Adipose tissue (tissue), 3 donors: ENCODE data around the gene RRBP1. TPM values are rescaled to one million over a fixed set of nuclear protein-coding genes. Genes with fewer than 3 reads are reported as not detected.

Experiments
- H3K27ac ChIP-seq: one replicate; pipeline ENCODE4 v1.5.1; 2013; ENCODE audit warnings: low read depth, low read length
- WGBS, 3 donors: extraction: QIAGEN DNeasy Blood & Tissue Kit; methylation state at CpG; one replicate each; pipeline ENCODE4 v1.1.7; 2013; 5-methylcytosine and 5-hydroxymethylcytosine counted together
- polyA plus RNA-seq, 3 donors: library from polyadenylated mRNA; stranded (reverse); fragments of 200-250 nt; gene quantifications; one replicate each; pipeline ENCODE4 v1.2.3, GENCODE V29; 2013
- donor health status: healthy with polysubstance abuse.
- donor health status: Bipolar disorder and iron deficiency.
- donor health status: healthy.

The RRBP1 gene
- polyA plus RNA-seq, 3 donors: 50.9 to 227 (median 80.2) TPM

- WGBS, 3 donors: 72 to 91% (median 88%) methylated on average over 33 of the region's 33 CpGs
- no peak overlapping the region for H3K27ac ChIP-seq
Measured at GRCh38 chr20:17620371-17621228, 61.4 kb downstream of the RRBP1 start.

DNA sequence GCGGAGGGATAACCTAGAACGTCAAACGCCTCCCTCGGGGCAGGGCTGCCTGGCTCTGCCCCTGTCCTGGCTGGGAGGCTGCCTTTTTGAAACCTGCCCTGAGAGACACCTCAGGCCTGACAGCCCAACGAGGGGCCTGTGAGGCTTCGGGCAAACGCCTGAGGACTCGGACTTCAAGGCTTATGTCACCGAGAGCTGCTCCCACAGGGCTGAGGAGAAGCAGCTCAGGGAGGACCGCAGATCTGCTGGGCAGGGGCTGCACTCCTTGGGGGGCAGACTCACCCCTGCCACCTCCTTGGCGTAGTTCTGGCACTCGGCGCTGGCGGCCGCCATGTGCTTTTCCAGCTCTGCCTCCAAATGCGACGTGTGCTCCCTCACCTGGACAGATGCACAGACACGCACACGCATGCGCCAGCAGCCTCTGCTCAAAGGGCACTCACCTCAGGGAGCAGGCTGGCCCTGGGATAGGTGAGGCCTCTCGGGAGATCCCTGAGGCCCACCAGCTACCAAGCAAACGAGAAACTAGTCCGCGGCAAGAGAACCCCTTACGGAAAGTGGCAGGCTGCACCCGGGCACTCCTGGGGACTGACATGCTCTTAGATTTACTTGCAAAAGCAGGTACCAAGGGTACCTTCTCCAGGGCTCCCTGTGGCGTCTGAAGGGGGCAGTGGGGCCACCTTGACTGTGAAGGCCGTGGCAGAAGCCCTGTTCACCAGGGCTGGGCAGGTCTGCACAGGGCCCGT, 62.5 kb downstream of the RRBP1 start:
- WGBS, 3 donors: 61 to 86% (median 82%) methylated on average over 29 of the region's 29 CpGs
- H3K27ac ChIP-seq: no peak overlapping the region

- WGBS, 3 donors: 84 to 96% (median 95%) methylated on average over 10 of the region's 10 CpGs
Measured at GRCh38 chr20:17618673-17619013, 63.4 kb downstream of the RRBP1 start.

DNA sequence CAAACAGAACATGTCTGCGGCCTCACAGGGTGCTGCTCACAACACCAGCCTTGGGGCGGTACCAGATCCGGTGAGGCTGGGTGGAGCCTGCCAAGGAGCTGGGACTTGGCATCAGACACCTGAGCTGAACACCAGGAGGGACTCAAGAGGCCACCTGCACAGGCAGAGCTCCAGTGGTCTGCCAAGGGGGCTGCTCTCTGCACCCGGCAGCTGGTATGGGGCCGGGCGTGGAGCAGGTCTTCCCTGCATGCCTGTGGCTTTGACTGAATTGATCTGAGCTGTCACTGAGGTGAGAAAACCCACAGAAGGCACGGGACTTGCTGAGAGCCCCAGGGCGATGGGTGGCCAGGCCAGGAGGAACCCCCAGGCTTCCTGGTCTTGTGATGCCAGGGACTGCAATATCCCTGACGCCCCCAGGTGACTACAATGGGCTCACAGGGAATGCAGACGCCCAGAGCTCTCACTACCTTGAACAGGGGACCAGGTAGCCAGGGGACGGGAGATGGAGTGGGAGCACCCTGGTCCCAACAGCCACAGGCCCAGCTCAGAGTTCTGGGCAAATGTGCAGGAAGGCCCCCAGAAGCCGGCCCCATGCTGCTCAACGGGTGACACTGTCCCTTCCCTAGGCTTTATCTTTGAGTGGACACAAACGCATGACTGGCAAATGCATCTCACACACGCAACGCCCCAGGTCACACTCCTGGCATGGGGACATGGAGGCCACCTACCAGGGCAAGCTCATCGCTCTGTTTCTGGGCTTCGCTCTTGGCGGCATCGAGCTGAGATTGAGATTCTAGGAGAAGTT, 64.0 kb downstream of the RRBP1 start:
- WGBS, 3 donors: 69 to 93% (median 88%) methylated on average over 20 of the region's 20 CpGs

More at GRCh38 chr20:17618673-17619013, 63.4 kb downstream of the RRBP1 start:
- no peak overlapping the region for H3K27ac ChIP-seq

DNA sequence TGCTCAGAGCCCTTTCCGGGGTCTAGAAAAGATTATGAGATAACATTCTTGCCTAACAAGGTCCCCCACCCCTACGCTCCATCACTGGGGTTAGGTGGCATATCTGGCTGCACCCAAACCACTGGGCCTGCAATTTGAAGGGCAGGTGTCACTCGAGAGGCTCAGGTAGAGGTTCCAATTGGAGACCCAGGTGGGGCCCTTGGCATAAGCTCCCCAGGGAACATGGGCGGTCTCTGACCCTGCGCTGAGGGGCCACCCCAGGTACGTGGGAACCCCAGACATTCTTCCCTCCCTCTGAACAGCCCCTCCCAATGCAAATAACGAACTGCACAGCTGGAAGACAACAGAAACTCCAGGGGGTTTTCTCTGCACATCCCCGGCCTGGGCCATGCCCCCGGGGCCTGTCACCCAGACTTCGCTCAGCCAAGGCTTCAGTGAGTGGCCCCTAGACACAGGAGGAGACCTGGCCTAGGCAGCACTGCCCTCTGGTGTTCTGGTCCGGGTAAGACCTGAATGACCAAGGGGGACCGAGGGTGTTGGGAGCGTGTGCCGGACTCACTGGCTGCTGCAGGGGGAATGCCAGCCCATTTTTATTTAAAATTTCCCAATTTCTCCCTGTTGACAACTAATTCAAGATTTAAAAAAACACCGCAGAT, 64.7 kb downstream of the RRBP1 start:
- no peak overlapping the region for H3K27ac ChIP-seq
- WGBS, 3 donors: 52 to 75% (median 71%) methylated on average over 14 to 15 of the region's 15 CpGs

More for the DNA sequence above, 64.0 kb downstream of the RRBP1 start:
- H3K27ac ChIP-seq: no peak overlapping the region

DNA sequence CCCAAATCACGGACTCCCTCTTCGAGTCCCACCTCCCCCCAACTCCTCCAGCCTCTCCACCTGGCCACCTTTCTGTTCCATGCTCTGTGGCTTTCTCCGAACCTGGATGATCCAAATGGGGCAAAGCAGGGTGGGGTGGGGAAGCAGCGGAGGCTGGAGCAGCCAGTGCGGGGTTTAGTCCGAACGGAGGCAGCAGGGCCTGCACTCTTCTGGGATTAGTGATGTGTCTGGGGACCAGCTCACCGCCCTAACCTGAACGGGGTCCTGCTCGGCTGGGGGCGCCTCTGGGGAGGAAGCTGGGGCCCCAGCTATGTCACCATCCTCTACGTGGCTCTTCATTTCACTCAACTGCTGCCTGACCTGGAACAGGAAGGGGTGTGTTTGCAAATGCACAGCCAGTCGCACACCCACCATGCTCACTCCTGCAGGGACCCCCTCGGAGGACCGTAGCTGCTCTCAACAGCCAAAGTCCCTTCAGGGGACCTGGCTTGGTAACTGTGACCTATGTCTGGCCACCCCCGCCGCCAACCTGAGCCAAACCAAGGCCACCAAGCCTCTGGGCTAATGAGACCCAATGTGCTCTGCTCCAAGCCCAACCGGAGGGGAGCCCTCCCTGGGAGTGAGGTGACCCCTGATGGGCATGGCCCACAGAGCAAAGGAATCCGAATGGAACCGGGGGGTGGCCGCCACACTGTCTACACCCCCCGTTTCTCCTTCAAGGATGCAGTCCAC, 65.4 kb downstream of the RRBP1 start:
- WGBS, 3 donors: 67 to 77% (median 76%) methylated on average over 22 of the region's 22 CpGs
- no peak overlapping the region for H3K27ac ChIP-seq

- WGBS, 3 donors: 54 to 60% (median 58%) methylated on average over 21 to 22 of the region's 22 CpGs
- H3K27ac ChIP-seq: no peak overlapping the region
Measured at GRCh38 chr20:17615645-17616479, 66.2 kb downstream of the RRBP1 start.

GRCh38 chr20:17614812-17615644, 67.0 kb downstream of the RRBP1 start:
- WGBS, 3 donors: 44 to 52% (median 44%) methylated on average over 32 of the region's 32 CpGs
- no peak overlapping the region for H3K27ac ChIP-seq

DNA sequence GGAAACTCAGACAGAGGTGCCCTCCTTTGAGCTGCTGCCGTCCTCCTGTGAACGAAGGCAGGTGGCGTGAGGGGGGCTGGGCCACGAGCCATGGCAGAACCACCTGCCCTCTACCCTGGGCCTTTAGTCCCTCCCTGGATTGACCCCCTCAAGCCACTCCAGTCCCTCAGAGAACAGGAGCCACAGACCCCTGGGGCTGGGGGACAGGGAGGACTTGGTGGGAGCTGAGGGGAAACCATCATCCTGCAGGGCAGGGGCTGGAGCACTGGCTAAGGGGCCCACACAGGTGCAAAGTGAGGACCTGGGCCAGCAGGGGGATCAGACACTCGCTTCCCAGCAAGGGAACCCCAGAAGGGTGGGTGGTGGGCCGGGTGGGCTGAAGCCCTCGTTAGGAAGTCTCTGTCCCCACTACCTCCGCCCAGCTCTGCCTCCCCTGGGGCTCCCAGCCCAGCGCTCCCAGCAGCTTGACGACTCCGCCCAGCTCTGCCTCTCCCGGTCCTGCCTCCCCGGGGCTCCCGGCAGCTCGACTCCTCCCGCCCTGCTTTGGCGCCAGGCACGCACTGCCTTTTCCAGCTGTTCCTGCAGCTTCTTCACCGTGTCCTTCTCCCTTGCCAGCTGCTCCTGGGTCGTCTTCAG, 67.7 kb downstream of the RRBP1 start:
- WGBS, 3 donors: 24 to 59% (median 53%) methylated on average over 19 to 20 of the region's 20 CpGs
- H3K27ac ChIP-seq: no peak overlapping the region

DNA sequence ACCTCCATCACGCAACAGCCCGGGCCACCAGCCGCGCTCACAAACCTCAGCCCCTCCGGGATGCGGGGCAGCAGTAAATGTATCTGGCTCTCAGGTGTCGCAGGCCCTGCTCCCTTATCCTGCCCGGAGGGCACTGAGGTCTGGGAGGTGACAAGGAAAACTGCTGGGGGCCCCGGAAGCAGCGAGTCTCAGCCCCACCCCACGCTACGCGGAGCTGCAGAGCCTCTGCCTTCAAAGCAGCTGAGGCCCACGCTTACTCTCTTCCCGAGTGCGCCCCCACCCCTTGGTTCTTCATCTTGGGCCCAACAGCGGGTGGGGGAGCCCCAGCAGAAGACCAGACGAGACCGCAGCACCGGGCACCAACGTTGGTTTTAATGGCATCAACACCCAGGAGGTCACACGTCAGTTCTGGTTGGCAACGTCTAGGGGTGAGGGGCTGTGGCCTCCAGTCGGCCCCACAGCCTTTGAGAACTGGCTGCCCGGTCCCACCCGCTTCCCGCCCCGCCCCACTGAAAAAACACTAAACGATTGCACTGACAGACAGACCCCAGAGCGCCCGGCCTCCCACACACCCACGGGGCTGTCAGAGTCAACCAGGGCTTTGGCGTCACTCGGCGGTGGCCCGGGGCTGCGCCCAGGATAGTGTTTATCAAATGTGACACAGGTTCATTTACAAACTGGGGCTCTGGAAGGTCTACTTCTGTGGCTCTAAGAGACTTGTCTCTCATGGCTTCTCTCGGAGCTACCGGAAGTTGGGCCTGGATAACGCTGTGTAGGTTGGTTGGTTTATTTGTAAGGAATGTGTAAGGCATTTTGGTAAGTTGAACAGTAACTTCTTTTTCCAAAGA, 68.5 kb downstream of the RRBP1 start:
- H3K27ac ChIP-seq: no peak overlapping the region
- 53 to 85% (median 80%) methylated on average over 40 of the region's 40 CpGs for WGBS, 3 donors

- H3K27ac ChIP-seq: no peak overlapping the region
- WGBS, 3 donors: 53 to 90% (median 77%) methylated on average over 7 of the region's 7 CpGs
Measured at GRCh38 chr20:17612992-17613327, 69.1 kb downstream of the RRBP1 start.

GRCh38 chr20:17612287-17612991, 69.6 kb downstream of the RRBP1 start:
- 42 to 61% (median 57%) methylated on average over 16 of the region's 16 CpGs for WGBS, 3 donors
- H3K27ac ChIP-seq: peak overlapping the region; percentile 13

DNA sequence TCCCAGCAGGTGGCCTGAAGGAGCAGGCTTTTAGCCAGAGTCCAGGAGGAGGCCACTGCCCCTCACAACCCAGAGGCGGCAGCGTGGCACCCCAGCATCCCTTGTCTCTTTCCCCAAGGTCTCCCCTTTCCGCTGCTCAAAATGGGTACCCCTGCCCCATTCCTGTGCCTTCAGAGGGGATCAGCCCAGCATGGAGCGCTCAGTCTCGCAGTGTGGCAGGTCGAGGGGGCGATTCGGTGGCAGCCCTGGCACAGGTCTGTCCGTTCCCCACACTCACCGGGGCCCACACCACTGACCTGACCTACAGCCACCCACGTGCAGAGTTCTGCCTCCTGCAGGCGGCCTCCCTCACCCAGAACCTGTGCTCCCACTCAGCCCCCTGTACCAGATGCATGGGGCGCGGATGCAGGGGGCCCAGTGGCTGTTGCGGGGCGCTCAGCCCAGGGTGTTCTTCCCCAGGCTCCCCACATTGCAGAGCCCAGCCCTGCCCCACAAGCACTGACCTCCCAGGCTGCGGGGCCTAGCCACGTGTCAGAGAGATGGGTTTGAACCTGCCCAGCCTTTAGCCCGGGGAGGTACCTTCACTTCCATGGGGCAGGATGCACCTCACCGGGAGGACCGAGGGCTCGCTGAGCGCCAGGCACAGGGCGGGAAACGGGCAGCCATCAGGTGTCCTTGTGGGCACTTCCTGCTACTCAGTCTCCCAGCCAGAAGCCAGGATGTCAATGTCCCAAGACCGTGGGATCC, 70.3 kb downstream of the RRBP1 start:
- no peak overlapping the region for H3K27ac ChIP-seq
- WGBS, 3 donors: 51 to 80% (median 66%) methylated on average over 25 to 26 of the region's 26 CpGs

- no peak overlapping the region for H3K27ac ChIP-seq
- 23 to 63% (median 62%) methylated on average over 6 of the region's 6 CpGs for WGBS, 3 donors
Measured at GRCh38 chr20:17611290-17611539, 70.8 kb downstream of the RRBP1 start.
